ENCODE measurements around the gene PDE6H.

DNA sequence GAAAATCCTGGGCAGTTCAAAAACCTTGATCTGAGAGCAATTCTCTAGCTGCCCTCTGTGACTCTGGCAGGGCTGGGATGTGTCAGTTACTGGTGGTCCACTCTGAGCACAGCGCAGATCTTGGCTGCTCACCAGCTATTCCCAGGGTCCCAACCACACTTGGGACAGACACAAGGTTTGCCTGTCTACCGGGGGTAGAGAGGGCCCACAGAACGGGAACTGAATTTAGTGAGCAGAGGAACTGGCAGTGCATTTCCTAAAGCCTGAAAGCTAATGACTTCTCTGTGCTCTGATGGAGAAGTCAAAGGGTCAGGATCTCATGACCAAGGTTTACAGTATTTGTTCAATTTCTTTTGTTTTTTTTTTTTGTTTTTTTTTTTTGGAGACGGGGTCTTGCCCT lies 2.6 kb downstream of the PDE6H start:
- TF ChIP-seq EZH2 (IDR thresholded peaks at IDR 0.05; ENCODE audit: low read length) (no peak), CTCF (optimal IDR thresholded peaks at IDR 0.05 in 1 of 3, IDR thresholded peaks at IDR 0.05 in 1 of 3, conservative IDR thresholded peaks at IDR 0.05 in 1 of 3; ENCODE audit: extremely low read depth in 1 of 3, insufficient read depth in 2 of 3, low read length in 3 of 3) (no peak)

Measured in keratinocyte (primary cell).